HUES64 (cell line): ENCODE measurements around the gene DST.

ENCODE experiments used
- H3K27ac ChIP-seq: 2 replicates; pipeline ENCODE4 v1.7.0; 2013; ENCODE audit warnings: low read depth, low read length, inconsistent platforms
- H3K27me3 ChIP-seq: 2 replicates; pipeline ENCODE4 v1.6.1; 2013; ENCODE audit warnings: mild to moderate bottlenecking, low read length; ENCODE audit not compliant: insufficient read depth
- H3K36me3 ChIP-seq: 2 replicates; pipeline ENCODE4 v1.6.1; 2013; ENCODE audit warnings: mild to moderate bottlenecking, low read length; ENCODE audit not compliant: insufficient read depth
- H3K4me1 ChIP-seq: 2 replicates; pipeline ENCODE4 v1.6.1; 2013; ENCODE audit warnings: mild to moderate bottlenecking, low read length, moderate library complexity; ENCODE audit not compliant: insufficient read depth
- H3K4me3 ChIP-seq: 2 replicates; pipeline ENCODE4 v1.5.1; 2013; ENCODE audit warnings: mild to moderate bottlenecking, low read length, moderate library complexity
- H3K9ac ChIP-seq: 2 replicates; pipeline ENCODE4 v1.6.1; 2013; ENCODE audit warnings: mild to moderate bottlenecking, low read depth, low read length
- H3K9me3 ChIP-seq: 2 replicates; pipeline ENCODE4 v1.6.1; 2013; ENCODE audit warnings: low read depth, low read length; ENCODE audit not compliant: insufficient read depth
- WGBS: fragments of 150-250, 120-280 bp; methylation state at CpG from one replicate; pipeline ENCODE4 v1.1.7; 2013; ENCODE audit warnings: missing lambda C conversion rate; 5-methylcytosine and 5-hydroxymethylcytosine counted together

DST gene

GRCh38 chr6:56440551-56440981 lies 202.1 kb downstream of the DST start:
- Histone ChIP-seq H3K27ac (no peak overlapping the region), H3K36me3 (no peaks in the 10 kb centered on the region), H3K9ac (no peak overlapping the region), H3K4me1 (no peaks in the 10 kb centered on the region), H3K27me3 (no peaks in the 10 kb centered on the region), H3K9me3 (peaks cover 11% of the 10 kb centered on the region), H3K4me3 (no peak overlapping the region)
- WGBS, result 95% methylated on average over 3 of the region's 4 CpGs

DNA sequence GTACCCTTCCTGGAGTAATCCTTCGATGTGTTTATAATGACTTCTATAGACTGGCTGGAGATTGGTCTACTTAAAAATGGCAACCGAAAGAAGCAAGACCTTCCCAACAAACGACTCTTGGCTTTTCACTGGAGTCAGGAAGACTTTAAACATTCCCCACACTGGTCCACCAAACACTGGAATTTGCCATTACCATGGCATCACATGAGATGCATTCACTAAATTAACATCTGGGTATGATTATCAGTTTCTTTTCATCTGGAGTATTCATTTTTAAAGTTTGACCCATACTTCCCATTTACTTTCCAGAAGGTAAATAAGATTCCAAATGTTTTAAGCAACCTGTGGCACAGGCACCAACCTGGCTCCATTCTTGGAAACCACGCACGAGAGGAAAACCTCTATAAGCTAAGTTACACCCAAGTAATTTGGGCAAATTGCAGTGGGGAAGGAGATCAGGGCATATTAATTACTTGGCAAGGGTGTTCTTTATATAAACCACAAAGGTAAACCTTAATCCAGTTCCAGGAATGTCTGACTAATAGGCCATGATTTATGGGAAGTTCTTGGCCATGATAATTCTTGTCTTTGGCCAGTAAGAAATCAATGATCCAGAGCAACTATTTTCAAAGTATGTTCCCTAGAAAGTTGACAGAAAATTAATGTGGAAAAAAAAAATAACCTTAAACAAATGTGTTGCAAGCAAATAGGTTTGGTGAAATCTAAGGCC lies 205.4 kb downstream of the DST start:
- no peaks in the 10 kb centered on the region for H3K36me3 ChIP-seq
- no peaks in the 10 kb centered on the region for H3K27me3 ChIP-seq
- WGBS, result 94% methylated on average over 5 of the region's 5 CpGs
- no peak overlapping the region for H3K27ac ChIP-seq
- H3K4me3 ChIP-seq, result no peak overlapping the region
- peaks cover 11% of the 10 kb centered on the region for H3K9me3 ChIP-seq
- H3K9ac ChIP-seq, result no peak overlapping the region
- no peaks in the 10 kb centered on the region for H3K4me1 ChIP-seq

- Histone ChIP-seq H3K4me1 (no peaks in the 10 kb centered on the region), H3K9me3 (peaks cover 11% of the 10 kb centered on the region), H3K27me3 (no peaks in the 10 kb centered on the region), H3K36me3 (no peaks in the 10 kb centered on the region), H3K4me3 (no peak overlapping the region), H3K9ac (no peak overlapping the region), H3K27ac (no peak overlapping the region)
- WGBS, result 96% methylated on average over 4 of the region's 4 CpGs
Measured at GRCh38 chr6:56435754-56436153, 206.9 kb downstream of the DST start.

GRCh38 chr6:56435326-56435725 lies 207.4 kb downstream of the DST start:
- Histone ChIP-seq H3K4me1 (no peaks in the 10 kb centered on the region), H3K27ac (no peak overlapping the region), H3K36me3 (no peaks in the 10 kb centered on the region), H3K9ac (no peak overlapping the region), H3K4me3 (no peak overlapping the region), H3K27me3 (no peaks in the 10 kb centered on the region), H3K9me3 (peaks cover 11% of the 10 kb centered on the region)
- 92% methylated on average over 2 of the region's 2 CpGs for WGBS

- H3K4me3 ChIP-seq, result no peak overlapping the region
- no peak overlapping the region for H3K27ac ChIP-seq
- no peak overlapping the region for H3K9ac ChIP-seq
- H3K9me3 ChIP-seq, result peaks cover 4% of the 10 kb centered on the region
- H3K4me1 ChIP-seq, result no peaks in the 10 kb centered on the region
- H3K36me3 ChIP-seq, result no peaks in the 10 kb centered on the region
- H3K27me3 ChIP-seq, result no peaks in the 10 kb centered on the region
- WGBS, result 100% methylated on average over 1 of the region's 2 CpGs
Measured at GRCh38 chr6:56434606-56435005, 208.1 kb downstream of the DST start.

DNA sequence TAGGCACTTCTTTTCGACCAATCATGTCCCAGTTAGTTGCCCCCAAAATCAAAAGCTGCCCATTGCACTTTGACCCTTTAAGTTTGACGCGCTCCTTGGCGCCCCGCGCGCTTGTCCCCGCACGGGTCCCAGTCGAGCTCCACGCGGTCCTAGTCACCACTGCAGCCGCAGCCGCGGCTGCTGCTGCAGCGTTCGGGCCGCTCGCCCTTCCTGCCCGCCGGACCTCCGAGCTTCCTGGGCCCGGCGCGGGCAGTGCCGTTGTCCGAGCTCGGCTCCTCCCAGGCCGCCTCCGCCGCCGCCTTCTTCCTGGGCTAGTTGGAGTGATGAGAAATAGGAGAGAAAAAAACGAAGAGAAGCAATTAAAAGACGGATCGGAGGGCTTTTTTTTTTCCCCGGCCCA lies 209.6 kb downstream of the DST start:
- Histone ChIP-seq H3K9me3 (no peaks in the 10 kb centered on the region), H3K4me1 (no peaks in the 10 kb centered on the region), H3K9ac (no peak overlapping the region), H3K36me3 (no peaks in the 10 kb centered on the region), H3K4me3 (no peak overlapping the region), H3K27ac (no peak overlapping the region), H3K27me3 (no peaks in the 10 kb centered on the region)
- WGBS, result 96% methylated on average over 36 of the region's 36 CpGs

- no peaks in the 10 kb centered on the region for H3K9me3 ChIP-seq
- no peak overlapping the region for H3K27ac ChIP-seq
- no peaks in the 10 kb centered on the region for H3K27me3 ChIP-seq
- H3K9ac ChIP-seq, result no peak overlapping the region
- 97% methylated on average over 24 of the region's 24 CpGs for WGBS
- no peak overlapping the region for H3K4me3 ChIP-seq
- H3K36me3 ChIP-seq, result no peaks in the 10 kb centered on the region
- no peaks in the 10 kb centered on the region for H3K4me1 ChIP-seq
Measured at GRCh38 chr6:56432194-56432593, 210.5 kb downstream of the DST start.

DNA sequence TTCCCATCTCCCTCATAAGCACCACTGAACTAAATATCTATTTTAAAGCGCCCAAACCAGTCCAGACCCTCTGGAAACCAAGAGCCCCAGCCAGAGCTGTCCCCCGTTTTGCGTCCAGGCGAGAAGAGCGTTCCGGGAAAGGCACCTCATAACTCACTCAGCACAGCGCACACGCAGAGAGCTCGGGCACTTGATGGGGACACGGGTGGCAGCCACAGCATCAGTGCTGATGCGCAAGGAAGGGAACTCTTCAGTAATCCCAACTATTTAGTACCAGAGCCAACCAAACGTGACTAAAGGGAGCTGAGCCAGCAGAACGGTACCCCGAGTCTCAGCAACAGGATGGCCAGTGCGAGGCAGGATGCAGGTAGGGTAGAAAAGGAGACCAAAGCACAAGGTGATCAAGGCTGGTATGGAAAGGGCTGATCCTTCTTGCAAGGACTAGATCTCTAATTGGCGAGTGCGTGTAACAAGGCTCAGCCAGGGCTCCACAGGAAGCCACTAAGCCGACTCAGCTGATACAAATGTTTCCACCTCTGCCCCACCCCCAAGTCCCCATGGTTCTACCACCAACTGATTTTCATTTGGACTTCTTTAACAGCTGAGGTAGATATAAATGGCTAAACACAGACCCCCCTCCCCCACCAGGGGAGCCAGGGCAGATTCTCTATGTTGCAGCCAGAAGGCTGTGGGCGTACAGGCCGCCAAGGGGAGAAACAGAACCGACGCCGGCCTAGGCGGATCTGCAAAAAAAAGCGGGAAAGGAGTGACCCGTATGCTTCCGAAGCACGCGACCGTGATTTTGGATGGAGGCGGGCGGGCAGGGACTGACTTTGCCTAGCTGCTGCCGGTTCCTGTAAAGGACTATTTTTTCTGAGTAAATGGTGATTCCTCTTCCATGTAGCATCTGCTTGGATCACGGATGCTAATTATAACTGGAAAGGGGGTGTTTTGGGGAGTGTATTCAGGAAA lies 211.8 kb downstream of the DST start:
- Histone ChIP-seq H3K4me3 (no peak overlapping the region), H3K27ac (no peak overlapping the region), H3K9me3 (no peaks in the 10 kb centered on the region), H3K27me3 (no peaks in the 10 kb centered on the region), H3K36me3 (no peaks in the 10 kb centered on the region), H3K4me1 (no peaks in the 10 kb centered on the region), H3K9ac (no peak overlapping the region)
- WGBS, result 88% methylated on average over 34 of the region's 34 CpGs

- Histone ChIP-seq H3K27ac (no peak overlapping the region), H3K36me3 (no peaks in the 10 kb centered on the region), H3K4me1 (no peaks in the 10 kb centered on the region), H3K4me3 (no peak overlapping the region), H3K9ac (no peak overlapping the region), H3K27me3 (no peaks in the 10 kb centered on the region), H3K9me3 (no peaks in the 10 kb centered on the region)
- WGBS, result 98% methylated on average over 4 of the region's 4 CpGs
Measured at GRCh38 chr6:56424542-56425083, 218.1 kb downstream of the DST start.

DNA sequence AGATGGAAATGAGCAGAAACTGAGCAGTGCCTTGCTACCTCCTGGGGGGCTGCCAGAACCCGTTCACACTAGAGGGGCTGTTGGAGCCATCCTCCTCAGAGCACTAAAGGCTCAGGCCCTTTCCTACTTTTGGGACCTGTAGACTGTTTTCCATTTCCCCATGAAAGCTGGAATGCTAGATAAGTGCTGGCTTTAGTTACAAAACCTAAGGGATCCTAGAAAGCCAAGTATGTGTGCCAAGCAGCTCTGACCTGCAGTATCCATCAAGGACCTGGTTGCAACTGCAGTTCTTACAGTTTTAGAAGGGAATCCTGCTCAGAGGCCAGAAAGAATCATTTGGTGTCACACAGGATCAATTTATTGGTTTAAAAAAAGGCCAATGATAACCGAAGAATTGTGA lies 218.6 kb downstream of the DST start:
- Histone ChIP-seq H3K4me3 (no peak overlapping the region), H3K36me3 (no peaks in the 10 kb centered on the region), H3K27ac (no peak overlapping the region), H3K9me3 (no peaks in the 10 kb centered on the region), H3K4me1 (no peaks in the 10 kb centered on the region), H3K27me3 (no peaks in the 10 kb centered on the region), H3K9ac (no peak overlapping the region)
- 79% methylated on average over 2 of the region's 2 CpGs for WGBS

GRCh38 chr6:56420296-56420695 lies 222.4 kb downstream of the DST start:
- H3K4me1 ChIP-seq, result no peaks in the 10 kb centered on the region
- no peak overlapping the region for H3K27ac ChIP-seq
- no peak overlapping the region for H3K4me3 ChIP-seq
- H3K36me3 ChIP-seq, result no peaks in the 10 kb centered on the region
- H3K27me3 ChIP-seq, result no peaks in the 10 kb centered on the region
- no peaks in the 10 kb centered on the region for H3K9me3 ChIP-seq
- H3K9ac ChIP-seq, result no peak overlapping the region
- 87% methylated on average over 3 of the region's 3 CpGs for WGBS
